Endothelial cell of umbilical vein (primary cell): Measurements from ENCODE around the gene GFOD1. TPM values are rescaled to one million over a fixed set of nuclear protein-coding genes. Genes with fewer than 3 reads are reported as not detected.

Source experiments
- BruUV-seq: library from RNA; stranded (reverse); fragments of 400-500 nt; replicated peaks from 2 replicates; lab custom pipeline; 2021; lab: Mats Ljungman, UMichigan
- CTCF ChIA-PET: fragments of 300-600, 350-600 bp; sonication (Branson Sonifier 250); formaldehyde crosslinking; loops from one replicate; lab custom pipeline; 2021; ENCODE audit warnings: antibody characterized with exemption, inconsistent platforms; lab: Charles Lee
- POLR2A ChIA-PET: fragments of 300-600, 350-600 bp; sonication (Branson Sonifier 250); formaldehyde crosslinking; loops from one replicate; lab custom pipeline; 2021; ENCODE audit warnings: antibody characterized with exemption, inconsistent platforms; lab: Charles Lee
- DNase-seq: peaks from one replicate; pipeline ENCODE4 v3.0.0-alpha.2; 2011; ENCODE audit warnings: low read depth, low spot score
- FAIRE-seq: peaks from 2 replicates; lab custom pipeline; 2011; peaks lifted over from hg19 to GRCh38; lab: Jason Lieb, UNC
- H2AFZ ChIP-seq: 2 replicates; pipeline ENCODE4 v1.6.0; 2012; ENCODE audit warnings: low read depth, low read length, control low read depth, inconsistent platforms
- H3K27ac ChIP-seq: 2 replicates; pipeline ENCODE4 v1.5.1; 2011; ENCODE audit warnings: low read depth, mild to moderate bottlenecking, control low read depth, low read length, moderate library complexity; ENCODE audit not compliant: insufficient read depth
- H3K27me3 ChIP-seq, 2 experiments: 2 replicates each; pipeline versions ENCODE4 v1.6.0 to v1.6.1; 2011; ENCODE audit warnings: low read length in 2 of 2, mixed read lengths in 1 of 2; ENCODE audit not compliant: control insufficient read depth in 2 of 2, insufficient read depth in 2 of 2
- H3K36me3 ChIP-seq, 2 experiments: 2 replicates in 1 of 2; 3 replicates in 1 of 2; pipeline ENCODE4 v1.5.1; 2011; ENCODE audit warnings: low read length in 2 of 2, mild to moderate bottlenecking in 1 of 2, moderate library complexity in 1 of 2; ENCODE audit not compliant: control insufficient read depth in 2 of 2, insufficient read depth in 2 of 2; ENCODE audit errors: extremely low read depth in 1 of 2
- H3K4me1 ChIP-seq: 3 replicates; pipeline ENCODE4 v1.5.1; 2011; ENCODE audit warnings: mild to moderate bottlenecking, low read length; ENCODE audit not compliant: control insufficient read depth, insufficient read depth; ENCODE audit errors: extremely low read depth
- H3K4me2 ChIP-seq: 2 replicates; pipeline ENCODE4 v1.6.1; 2011; ENCODE audit warnings: low read length, control low read depth, mixed read lengths; ENCODE audit not compliant: insufficient read depth
- H3K4me3 ChIP-seq, 3 experiments: fragments of 200-600 bp in 1 of 3; sonication (generic), shearing (Covaris generic) in 1 of 3; replicated peaks in 1 of 3; 2 replicates each; pipeline ENCODE4 v1.5.1; 2011 to 2016; ENCODE audit warnings: control low read depth in 3 of 3, low read length in 3 of 3, mild to moderate bottlenecking in 2 of 3, inconsistent platforms in 1 of 3, low read depth in 1 of 3, moderate library complexity in 1 of 3; ENCODE audit not compliant: insufficient read depth in 1 of 3
- H3K79me2 ChIP-seq: 2 replicates; pipeline ENCODE4 v1.6.0; 2012; ENCODE audit warnings: low read length, inconsistent platforms; ENCODE audit not compliant: control insufficient read depth, insufficient read depth
- H3K9ac ChIP-seq: replicated peaks from 2 replicates; pipeline ENCODE3; 2011; ENCODE audit warnings: low read length, control low read depth; ENCODE audit not compliant: insufficient read depth; ENCODE audit errors: extremely low read depth
- H3K9me1 ChIP-seq: replicated peaks from 3 replicates; pipeline ENCODE4 v1.6.0; 2011; ENCODE audit warnings: mild to moderate bottlenecking, low read length; ENCODE audit not compliant: control insufficient read depth, insufficient read depth; ENCODE audit errors: extremely low read depth
- H3K9me3 ChIP-seq: replicated peaks from 2 replicates; pipeline ENCODE4 v1.5.1; 2012; ENCODE audit warnings: low read length, inconsistent platforms; ENCODE audit not compliant: control insufficient read depth, insufficient read depth
- H4K20me1 ChIP-seq: replicated peaks from 2 replicates; pipeline ENCODE3; 2011; ENCODE audit warnings: mild to moderate bottlenecking, low read length; ENCODE audit not compliant: control insufficient read depth, insufficient read depth; ENCODE audit errors: extremely low read depth
- CTCF ChIP-seq, 2 donors: IDR thresholded peaks; 1 replicate in 1 of 2; 2 replicates in 1 of 2; pipeline ENCODE4 v1.5.1; 2011; ENCODE audit warnings: low read length in 2 of 2, mild to moderate bottlenecking in 2 of 2, moderate library complexity in 2 of 2, control low read depth in 1 of 2, inconsistent platforms in 1 of 2, low read depth in 1 of 2; ENCODE audit not compliant: insufficient read depth in 1 of 2; ENCODE audit errors: extremely low read depth in 1 of 2
- EZH2 ChIP-seq: IDR thresholded peaks from 2 replicates; pipeline ENCODE4 v1.6.1; 2012; ENCODE audit warnings: borderline replicate concordance, low read depth, mild to moderate bottlenecking, moderate library complexity, low read length, inconsistent platforms; ENCODE audit not compliant: severe bottlenecking
- FOS ChIP-seq: IDR thresholded peaks from 2 replicates; pipeline ENCODE4 v1.6.1; 2011; ENCODE audit warnings: mild to moderate bottlenecking, low read length, moderate library complexity, borderline replicate concordance; ENCODE audit not compliant: insufficient read depth
- GATA2 ChIP-seq: IDR thresholded peaks from 2 replicates; pipeline ENCODE4 v1.7.0; 2011; ENCODE audit warnings: low read depth, mild to moderate bottlenecking, moderate library complexity, mixed read lengths, low read length; ENCODE audit not compliant: insufficient read length, insufficient read depth
- JUN ChIP-seq: IDR thresholded peaks from 2 replicates; pipeline ENCODE4 v1.6.1; 2011; ENCODE audit warnings: borderline replicate concordance, low read depth; ENCODE audit not compliant: insufficient read length, insufficient read depth
- MAX ChIP-seq: IDR thresholded peaks from 2 replicates; pipeline ENCODE4 v1.6.1; 2011; ENCODE audit not compliant: insufficient read depth, insufficient read length
- MYC ChIP-seq: IDR thresholded peaks from one replicate; pipeline ENCODE4 v1.6.1; 2011; ENCODE audit warnings: mild to moderate bottlenecking, low read depth, low read length
- POLR2A ChIP-seq: IDR thresholded peaks from 2 replicates; pipeline ENCODE4 v1.6.1; 2012; ENCODE audit warnings: low read depth, mild to moderate bottlenecking, control low read depth, low read length
- POLR2AphosphoS5 ChIP-seq: IDR thresholded peaks from 2 replicates; pipeline ENCODE4 v1.6.1; 2012; ENCODE audit warnings: low read depth, mild to moderate bottlenecking, control low read depth, low read length, moderate library complexity; ENCODE audit not compliant: insufficient read depth
- dilution Hi-C: fragments of 300-500 bp; cut with MboI; formaldehyde crosslinking; loops from one replicate; pipeline ENCODE4 v1.15.0; 2019; ENCODE audit warnings: low sequenced_read_pairs; ENCODE audit not compliant: extremely low pct_ligation_motif_present
- intact Hi-C: fragments of 100-400 bp; cut with micrococcal nuclease; formaldehyde crosslinking; loops from one replicate; pipeline ENCODE4 v1.10.0; 2022
- polyA plus RNA-seq, 4 experiments: library from polyadenylated mRNA; depleted of rRNA in 3 of 4; stranded (reverse) in 3 of 4; unstranded in 1 of 4; fragments of >200 nt; gene quantifications; 2 replicates each; pipeline versions ENCODE4 v1.2.1 to v1.2.3, GENCODE V29; 2011 to 2012; ENCODE audit warnings: missing spikeins in 1 of 4
- total RNA-seq: library from RNA; stranded (reverse); gene quantifications from 2 replicates; pipeline ENCODE4 v1.2.3, GENCODE V29; 2021

GFOD1 gene
- total and polyA plus RNA-seq, 2 donors (not counting 3 experiments of a cell fraction or from before 2014, with no cell fraction given), result 12.1 to 24.1 TPM

- Histone ChIP-seq H3K9me3 (no peaks in the 10 kb centered on the region), H3K36me3 (no peaks in the 10 kb centered on the region), H3K4me2 (peak overlapping the region; percentile 52), H3K27ac (peak overlapping the region; percentile 68), H3K79me2 (no peaks in the 10 kb centered on the region), H2AFZ (peak overlapping the region; percentile 22), H4K20me1 (no peaks in the 10 kb centered on the region), H3K4me1 (peaks cover 39% of the 10 kb centered on the region), H3K27me3 (no peaks in the 10 kb centered on the region), H3K9me1 (no peaks in the 10 kb centered on the region), H3K9ac (no peak overlapping the region), H3K4me3 (no peak overlapping the region)
- FAIRE-seq (peak; percentile 79), DNase-seq (peak; percentile 84)
- CTCF ChIA-PET, result interaction anchor here (0.6 to 1.6 kb wide), 8 partner anchors 10 to 188 kb away, joined by 3 to 10 read pairs (median 4); partner anchors contain the start of gene GFOD1
- TF ChIP-seq CTCF (IDR thresholded peaks at IDR 0.05; ENCODE audit: extremely low read depth in 1 of 2, insufficient read depth in 1 of 2, low read depth in 1 of 2, low read length in 2 of 2) (no peak), POLR2AphosphoS5 (peak; percentile 47), POLR2A (no peak), MYC (no peak), EZH2 (no peak), FOS (peak; percentile 97), MAX (no peak), GATA2 (peak; percentile 41), JUN (peak; percentile 85)
- POLR2A ChIA-PET, result interaction anchor here (0.7 to 1.1 kb wide), 4 partner anchors 11 to 118 kb away, joined by 4 to 7 read pairs (median 4); no protein-coding TSS in a partner anchor
- dilution Hi-C loops, result no loop called here
- no TSS peak for BruUV-seq
- intact Hi-C loops, result loop anchor here (1.0 kb wide), 1 partner anchor 52 kb away; the partner anchor contains the start of gene SIRT5
Observed at GRCh38 chr6:13522656-13523055, 35.3 kb upstream of the GFOD1 start.
